Keratinocyte (primary cell): ENCODE measurements around the gene SLC30A7.

Experiments
- EZH2 ChIP-seq: IDR thresholded peaks from one replicate; pipeline ENCODE4 v1.6.1; 2012; ENCODE audit warnings: inconsistent platforms, mild to moderate bottlenecking, low read length, moderate library complexity
- TF ChIP-seq, protein P1 (sequence below), 3 experiments: IDR thresholded peaks in 1 of 3; conservative IDR thresholded peaks in 1 of 3; optimal IDR thresholded peaks in 1 of 3; 2 replicates in 2 of 3; 3 replicates in 1 of 3; pipeline versions ENCODE3 to v1.5.1; 2011; ENCODE audit warnings: low read length in 3 of 3, mild to moderate bottlenecking in 3 of 3, moderate library complexity in 2 of 3, control low read depth in 1 of 3, inconsistent platforms in 1 of 3; ENCODE audit not compliant: insufficient read depth in 2 of 3; ENCODE audit errors: extremely low read depth in 1 of 3

DNA sequence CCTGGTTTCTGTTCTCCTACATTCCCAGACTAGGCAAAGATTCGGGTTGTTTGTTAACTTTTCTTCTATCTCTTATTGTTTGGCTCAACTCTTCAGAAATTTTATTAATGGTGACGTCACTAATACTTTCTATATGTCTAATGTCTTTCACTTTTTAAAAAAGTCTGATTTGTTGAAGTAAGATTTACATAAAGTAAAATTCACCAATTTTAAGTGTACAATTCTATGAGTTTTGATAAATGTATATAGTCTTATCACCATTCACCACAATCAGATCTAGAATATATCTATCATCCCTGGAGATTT is 29.0 kb upstream of the SLC30A7 start:
- TF ChIP-seq EZH2, result no peak
- TF ChIP-seq, protein P1, sequence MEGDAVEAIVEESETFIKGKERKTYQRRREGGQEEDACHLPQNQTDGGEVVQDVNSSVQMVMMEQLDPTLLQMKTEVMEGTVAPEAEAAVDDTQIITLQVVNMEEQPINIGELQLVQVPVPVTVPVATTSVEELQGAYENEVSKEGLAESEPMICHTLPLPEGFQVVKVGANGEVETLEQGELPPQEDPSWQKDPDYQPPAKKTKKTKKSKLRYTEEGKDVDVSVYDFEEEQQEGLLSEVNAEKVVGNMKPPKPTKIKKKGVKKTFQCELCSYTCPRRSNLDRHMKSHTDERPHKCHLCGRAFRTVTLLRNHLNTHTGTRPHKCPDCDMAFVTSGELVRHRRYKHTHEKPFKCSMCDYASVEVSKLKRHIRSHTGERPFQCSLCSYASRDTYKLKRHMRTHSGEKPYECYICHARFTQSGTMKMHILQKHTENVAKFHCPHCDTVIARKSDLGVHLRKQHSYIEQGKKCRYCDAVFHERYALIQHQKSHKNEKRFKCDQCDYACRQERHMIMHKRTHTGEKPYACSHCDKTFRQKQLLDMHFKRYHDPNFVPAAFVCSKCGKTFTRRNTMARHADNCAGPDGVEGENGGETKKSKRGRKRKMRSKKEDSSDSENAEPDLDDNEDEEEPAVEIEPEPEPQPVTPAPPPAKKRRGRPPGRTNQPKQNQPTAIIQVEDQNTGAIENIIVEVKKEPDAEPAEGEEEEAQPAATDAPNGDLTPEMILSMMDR (optimal IDR thresholded peaks at IDR 0.05 in 1 of 3, IDR thresholded peaks at IDR 0.05 in 1 of 3, conservative IDR thresholded peaks at IDR 0.05 in 1 of 3; ENCODE audit: extremely low read depth in 1 of 3, insufficient read depth in 2 of 3, low read length in 3 of 3), result no peak
